COR-L47 (cell line): Measurements from ENCODE around the gene FRK.
"Not testable (repeated sequence)": the region's sequence is repeated elsewhere in the genome, so short reads cannot be mapped to it uniquely, and the experiment has no call there.

Experiments used
- DNase-seq: peaks from one replicate; lab custom pipeline; 2025; lab: John Stamatoyannopoulos, UW

The FRK gene

DNA sequence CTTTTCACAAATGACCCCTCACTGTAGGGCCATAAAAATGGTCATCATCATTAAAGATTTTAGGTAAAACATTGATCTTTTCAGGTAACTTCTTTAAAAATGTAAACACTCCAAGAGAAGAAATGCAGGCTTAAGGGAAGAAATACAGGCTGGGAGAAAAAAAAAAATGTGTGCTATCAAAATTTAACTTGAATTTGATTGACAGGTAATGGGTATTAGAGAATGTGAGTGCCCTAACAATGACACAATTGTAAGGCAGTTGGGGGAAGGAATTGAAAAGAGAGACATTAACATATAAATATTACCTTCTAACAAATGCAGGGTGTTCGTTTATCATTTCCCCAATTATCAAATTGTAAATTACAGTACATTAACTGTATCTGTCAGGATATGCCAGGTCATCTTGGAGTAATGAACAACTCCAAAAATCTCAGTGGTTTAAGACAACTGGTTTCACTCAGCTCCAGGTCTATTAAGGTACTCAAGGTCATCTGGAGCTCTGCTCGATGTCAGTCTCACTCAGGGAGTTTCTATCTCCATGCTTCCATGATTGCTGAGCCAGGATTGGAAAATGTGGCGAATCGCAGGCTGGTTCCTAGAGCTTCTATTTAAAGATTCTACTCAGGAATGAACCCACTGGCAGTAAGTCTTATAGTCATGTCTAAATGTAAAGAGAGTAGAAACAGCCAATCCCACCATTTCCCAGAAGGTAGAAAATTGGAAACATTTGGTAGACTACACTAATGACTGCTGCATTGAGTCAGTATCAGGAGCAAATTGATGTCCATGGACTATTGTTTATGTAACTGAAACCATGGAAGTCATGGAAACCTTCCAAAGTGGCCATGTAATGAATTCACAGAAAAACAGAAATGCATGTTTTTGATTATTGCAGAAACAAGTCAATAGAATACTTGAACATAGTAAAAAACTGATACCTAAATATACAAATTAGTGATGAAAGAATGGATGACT, 55.6 kb downstream of the FRK start:
- DNase-seq, result no peak

DNA sequence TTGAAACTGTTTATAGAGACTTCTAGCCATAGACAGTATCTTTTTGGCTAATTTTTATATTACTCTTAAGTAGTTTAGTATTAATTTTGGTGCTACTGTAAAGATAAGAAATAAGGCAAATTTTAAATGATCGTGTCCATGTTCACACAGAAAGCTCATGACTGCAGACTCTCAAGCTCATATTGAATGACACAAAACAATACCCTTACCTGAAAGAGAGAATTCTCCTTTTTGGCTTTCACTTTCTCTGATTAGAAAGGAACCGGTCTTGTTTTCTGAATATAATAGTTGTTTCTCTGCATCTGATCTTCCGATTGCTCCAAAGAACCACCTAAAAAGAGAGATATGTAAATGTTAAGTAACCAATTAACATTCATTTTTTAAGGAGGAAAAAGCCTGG, 57.0 kb downstream of the FRK start:
- no peak for DNase-seq

- no peak for DNase-seq
These were observed 57.9 kb downstream of the FRK start for GRCh38 chr6:116002756-116003155.

- DNase-seq, result no peak
These were observed 61.5 kb downstream of the FRK start for GRCh38 chr6:115999235-115999634.

- DNase-seq, result no peak
These were observed 62.6 kb downstream of the FRK start for GRCh38 chr6:115997990-115998585.

DNA sequence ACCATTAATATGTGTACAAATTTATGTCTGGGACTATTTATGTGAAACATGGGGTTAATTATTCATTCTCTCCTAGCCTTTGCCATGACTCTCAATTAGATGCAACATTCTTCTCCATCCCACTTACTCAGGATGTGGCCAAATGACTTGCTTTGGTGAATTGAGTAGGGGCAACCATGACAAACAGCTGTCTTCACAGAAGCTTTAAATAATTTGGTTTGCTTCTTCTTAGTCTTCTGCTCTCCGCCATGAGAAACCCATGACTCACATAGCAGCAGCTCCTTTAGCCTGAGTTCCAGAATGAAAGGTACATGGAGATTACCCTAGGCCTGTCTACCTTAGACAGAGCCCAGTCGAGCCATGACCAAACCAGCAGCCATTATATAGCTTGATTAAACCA, 74.7 kb downstream of the FRK start:
- DNase-seq, result no peak

DNA sequence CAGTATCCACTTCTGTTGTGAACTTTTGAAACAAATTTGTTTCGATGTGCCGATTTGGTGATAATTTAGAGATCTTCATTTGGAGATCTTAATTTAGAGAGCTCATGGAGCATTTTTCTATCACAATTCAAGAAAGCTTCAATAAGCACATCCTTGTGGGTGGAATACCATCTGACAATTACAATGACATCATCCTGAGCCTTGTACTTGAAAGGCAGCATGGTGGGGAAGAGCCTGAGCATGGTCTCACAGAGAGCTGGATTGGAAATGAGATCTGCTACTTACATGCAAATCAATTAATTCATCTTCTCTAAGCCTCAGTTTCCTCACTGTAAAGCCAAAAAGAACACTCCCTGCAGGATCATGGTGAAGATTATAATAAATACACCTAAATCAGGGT, 75.9 kb downstream of the FRK start:
- DNase-seq, result no peak

GRCh38 chr6:115983998-115984397, 76.7 kb downstream of the FRK start:
- no peak for DNase-seq

- no peak for DNase-seq
These were observed 78.2 kb downstream of the FRK start for GRCh38 chr6:115982453-115982852.

DNA sequence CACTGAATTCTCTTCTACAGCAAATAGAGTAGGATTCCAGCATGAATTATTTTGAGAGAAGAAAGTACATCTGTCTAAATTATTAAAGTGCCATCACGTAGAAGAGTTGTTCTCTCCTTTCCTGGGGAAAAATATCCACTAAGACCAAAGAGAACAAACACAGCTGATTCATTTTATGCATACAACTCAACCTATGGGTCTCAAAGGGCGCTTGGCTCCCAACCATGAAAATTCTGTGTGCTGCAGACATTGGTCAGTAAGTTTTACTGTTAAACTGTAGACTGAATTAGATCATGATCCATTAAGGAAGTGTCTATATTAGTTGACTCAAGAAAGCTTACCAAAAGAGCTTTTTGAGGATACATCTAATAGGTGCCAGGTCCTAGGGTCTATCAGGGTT, 83.5 kb downstream of the FRK start:
- DNase-seq, result no peak

DNA sequence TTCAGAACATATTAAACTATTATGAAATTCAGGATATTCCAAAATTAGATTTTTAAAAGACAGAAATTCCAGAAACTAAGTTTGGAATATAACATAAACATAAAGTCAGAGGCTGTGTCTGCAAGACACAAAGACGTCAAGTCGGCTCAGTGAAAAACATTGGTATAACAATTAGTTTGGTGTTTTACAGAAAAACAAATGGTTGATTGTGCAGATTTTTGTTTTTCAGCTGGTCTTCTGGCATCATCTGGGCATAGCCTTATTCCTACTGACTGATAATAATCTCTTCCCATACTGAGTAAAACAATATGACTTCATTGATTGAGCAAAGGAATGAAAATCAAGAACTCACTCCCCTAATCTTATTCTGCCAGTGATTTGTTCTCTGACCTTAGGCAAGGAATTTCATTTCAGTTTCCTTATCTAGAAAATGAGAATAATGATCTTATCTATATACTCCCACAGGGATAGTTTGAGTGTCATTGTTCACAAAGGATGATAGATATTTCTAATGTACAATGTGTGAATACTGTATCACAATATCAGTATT, 84.3 kb downstream of the FRK start:
- DNase-seq, result no peak

- DNase-seq, result no peak
These were observed 88.0 kb downstream of the FRK start for GRCh38 chr6:115972679-115973078.

DNA sequence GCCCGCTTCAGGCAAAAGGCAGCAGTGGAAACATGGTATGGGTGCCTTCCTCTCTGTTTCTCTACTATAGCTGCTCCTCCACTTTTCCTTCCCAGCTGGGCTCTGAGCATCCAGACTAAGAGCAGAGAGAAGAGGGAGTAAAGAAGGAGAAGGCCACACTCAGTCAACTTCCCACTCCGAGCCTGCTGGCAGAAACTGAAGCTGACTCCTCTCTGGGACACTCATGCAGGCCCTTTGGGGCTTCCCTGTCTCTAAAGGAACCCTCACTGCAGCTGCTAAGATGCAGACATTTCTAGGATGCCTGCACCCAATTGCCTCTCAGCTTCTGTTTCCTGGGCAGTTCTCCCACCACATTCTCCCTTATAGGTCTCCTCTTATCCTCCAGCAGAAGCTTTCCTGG, 88.9 kb downstream of the FRK start:
- no peak for DNase-seq

DNA sequence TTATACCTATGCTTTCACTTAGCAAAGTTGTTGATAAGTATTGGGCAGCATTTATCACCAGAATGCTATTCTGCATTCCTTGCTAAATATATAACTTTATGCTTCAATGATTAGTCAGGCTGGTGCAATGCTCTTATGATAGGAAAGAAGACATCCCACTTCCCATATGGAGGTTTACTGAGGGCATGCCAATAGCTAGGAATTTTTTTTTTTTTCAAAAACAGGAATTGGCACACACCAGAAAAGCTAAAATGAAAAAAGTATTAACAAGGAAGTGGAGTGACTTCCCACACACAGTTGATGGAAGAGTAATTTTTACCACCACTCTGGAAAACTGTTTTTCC, 90.8 kb downstream of the FRK start:
- DNase-seq, result no peak

GRCh38 chr6:115969207-115969929, 91.3 kb downstream of the FRK start:
- DNase-seq, result no peak

DNA sequence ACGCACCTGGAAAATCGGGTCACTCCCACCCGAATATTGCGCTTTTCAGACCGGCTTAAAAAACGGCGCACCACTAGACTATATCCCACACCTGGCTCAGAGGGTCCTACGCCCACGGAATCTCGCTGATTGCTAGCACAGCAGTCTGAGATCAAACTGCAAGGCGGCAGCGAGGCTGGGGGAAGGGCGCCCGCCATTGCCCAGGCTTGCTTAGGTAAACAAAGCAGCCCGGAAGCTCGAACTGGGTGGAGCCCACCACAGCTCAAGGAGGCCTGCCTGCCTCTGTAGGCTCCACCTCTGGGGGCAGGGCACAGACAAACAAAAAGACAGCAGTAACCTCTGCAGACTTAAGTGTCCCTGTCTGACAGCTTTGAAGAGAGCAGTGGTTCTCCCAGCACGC, 100.4 kb downstream of the FRK start:
- DNase-seq, result not testable (repeated sequence)

- DNase-seq, result no peak
These were observed 101.7 kb downstream of the FRK start for GRCh38 chr6:115958958-115959357.

DNA sequence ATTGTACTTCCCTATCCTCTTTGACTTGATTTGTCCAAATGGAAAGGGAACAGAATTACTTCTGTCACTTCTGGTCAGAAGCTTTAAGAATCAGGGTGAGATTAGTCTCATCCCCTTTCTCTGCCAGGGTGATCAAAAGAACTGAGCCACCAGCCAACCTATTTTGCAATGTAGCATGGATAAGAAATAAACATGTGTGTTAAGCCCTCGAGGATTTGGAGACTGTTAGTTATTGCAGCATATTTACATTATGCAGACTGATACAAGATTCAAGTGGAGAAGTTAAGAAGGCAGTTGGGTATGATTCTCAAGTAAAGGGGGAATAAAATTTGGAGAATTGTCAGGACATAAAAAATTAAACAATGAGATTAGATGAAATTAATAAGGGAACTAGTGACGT, 106.0 kb downstream of the FRK start:
- no peak for DNase-seq

- DNase-seq, result no peak
These were observed 111.9 kb downstream of the FRK start for GRCh38 chr6:115948751-115949150.

DNA sequence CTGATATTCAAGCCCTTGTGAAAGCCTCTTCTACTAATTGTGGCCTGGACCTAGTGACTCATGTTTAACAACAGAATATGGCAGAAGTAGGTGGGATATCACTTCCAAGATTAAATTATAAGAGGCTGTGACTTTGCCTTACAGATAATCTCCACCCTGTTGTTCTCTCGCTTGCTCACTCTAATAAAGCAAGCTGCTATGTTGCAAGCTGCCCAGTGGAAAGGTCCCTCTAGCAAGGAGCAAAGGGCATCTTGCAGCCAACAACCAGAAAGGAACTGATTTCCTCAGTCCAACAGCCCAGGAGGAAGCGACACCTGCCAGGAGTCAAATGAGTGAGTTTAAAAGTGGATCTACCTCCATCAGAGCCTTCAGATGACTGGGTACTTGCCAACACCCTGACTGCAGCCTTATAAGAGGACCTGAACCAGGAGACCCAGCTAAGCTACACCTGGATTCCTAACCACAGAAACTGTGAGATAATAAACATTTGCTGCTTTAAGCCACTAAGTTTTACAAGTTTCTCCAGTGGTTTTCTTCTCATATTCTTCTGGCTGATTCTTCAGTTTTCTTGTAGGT, 112.6 kb downstream of the FRK start:
- DNase-seq, result no peak

DNA sequence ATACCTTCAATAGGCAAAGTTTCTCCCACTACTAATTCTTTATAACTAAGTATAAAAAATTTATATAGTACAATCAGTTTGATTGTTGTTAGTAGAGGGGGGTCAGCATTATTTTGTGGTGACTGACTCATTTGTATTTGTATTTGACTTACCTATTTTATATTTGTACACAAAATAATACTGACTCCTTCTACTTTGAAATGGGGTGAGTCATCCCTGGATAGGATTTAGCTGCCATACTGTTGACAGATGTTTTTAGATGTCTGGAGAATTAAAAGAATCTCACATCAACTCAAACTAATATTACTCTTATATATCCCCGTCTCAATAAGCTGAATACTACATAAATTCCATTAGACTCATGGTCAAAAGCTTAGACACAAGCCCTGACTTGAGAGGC, 114.9 kb downstream of the FRK start:
- no peak for DNase-seq

DNA sequence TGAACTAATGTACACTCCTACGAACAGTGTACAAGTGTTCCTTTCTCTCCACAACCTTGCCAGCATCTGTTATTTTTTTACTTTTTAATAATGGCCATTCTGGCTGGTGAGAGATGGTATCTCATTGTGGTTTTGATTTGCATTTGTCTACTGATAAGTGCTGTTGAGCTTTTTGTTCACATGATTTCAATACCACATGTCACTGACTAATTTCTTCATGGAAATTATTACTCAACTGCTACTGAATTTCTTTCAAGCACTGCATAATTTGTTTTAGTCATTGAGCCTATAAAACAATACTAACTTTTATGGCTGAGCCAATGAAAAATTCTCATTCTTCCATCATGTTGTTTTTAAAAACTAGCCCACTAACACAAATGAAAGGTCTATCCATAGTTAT, 115.4 kb downstream of the FRK start:
- no peak for DNase-seq
